OCI-LY1 (cell line): ENCODE results near the gene ADAMTS14.

Experiments
- CTCF ChIP-seq: fragments of 200-600 bp; sonication (generic), shearing (Covaris generic); IDR thresholded peaks from 2 replicates; pipeline ENCODE4 v1.5.1; 2017; ENCODE audit warnings: mild to moderate bottlenecking, antibody characterized with exemption, low read length, moderate library complexity, mixed read lengths
- EZH2 ChIP-seq: fragments of 200-600 bp; sonication (generic), shearing (Covaris generic); IDR thresholded peaks from 2 replicates; pipeline ENCODE4 v1.8.0; 2017; ENCODE audit warnings: borderline replicate concordance, mixed run types, mild to moderate bottlenecking, antibody characterized with exemption, low read length, moderate library complexity, mixed read lengths

DNA sequence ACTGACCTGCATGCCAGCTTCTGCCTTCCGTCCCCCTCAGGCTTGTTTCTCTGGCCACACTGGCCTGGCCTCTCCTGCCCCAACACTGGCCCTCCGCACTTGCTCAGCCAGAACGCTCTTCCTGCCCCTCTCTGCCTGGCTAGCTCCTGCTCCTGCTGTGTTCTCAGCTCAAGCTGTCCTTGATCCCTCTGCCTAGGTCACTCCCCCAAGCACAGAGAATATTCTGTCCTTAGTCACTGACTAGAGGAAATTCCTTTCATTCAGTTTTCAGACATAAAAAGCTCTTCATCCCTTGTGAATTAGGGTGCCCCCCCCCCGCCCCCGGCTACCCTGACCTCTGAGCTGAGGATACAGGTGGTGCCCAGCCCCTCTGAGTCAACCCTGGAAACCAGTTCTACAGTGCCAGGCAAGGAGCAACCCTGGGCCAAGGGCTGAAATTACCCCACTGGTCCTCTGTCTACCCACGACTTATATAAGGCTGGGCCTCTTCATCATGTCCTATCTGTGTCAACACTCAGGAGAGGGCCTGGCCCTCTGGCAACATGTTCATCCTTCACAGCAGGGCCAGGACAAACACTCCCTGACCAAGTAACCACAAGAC lies 136.8 kb downstream of the ADAMTS14 start:
- TF ChIP-seq CTCF (no peak), EZH2 (no peak)
